Stimulated activated naive CD4-positive, alpha-beta T cell treated with Interleukin-2 at 50 U/mL for 16 hours (primary cell): ENCODE data around the gene PRKRIP1.
A peak's percentile ranks its signal among the peaks of the same experiment; 100 is the strongest.
"Not testable (repeated sequence)": the region's sequence is repeated elsewhere in the genome, so short reads cannot be mapped to it uniquely, and the experiment has no call there.

Experiments
- DNase-seq: peaks from one replicate; lab custom pipeline; 2025; lab: John Stamatoyannopoulos, UW

PRKRIP1 gene

GRCh38 chr7:102431617-102432298, 35.6 kb downstream of the PRKRIP1 start:
- peak; percentile 46 for DNase-seq

- DNase-seq, result no peak
These were observed 36.5 kb downstream of the PRKRIP1 start for GRCh38 chr7:102432442-102433218.

- peak; percentile 80 for DNase-seq
These were observed 37.3 kb downstream of the PRKRIP1 start, which contains the start of gene ORAI2 for GRCh38 chr7:102433219-102434038. TSS of gene ORAI2 (plus strand) at chr7:102433575. CDS start at chr7:102438957, 5,382 bp downstream.

GRCh38 chr7:102434039-102434486, 37.9 kb downstream of the PRKRIP1 start:
- no peak for DNase-seq

GRCh38 chr7:102436118-102436517, 40.0 kb downstream of the PRKRIP1 start:
- DNase-seq, result no peak

GRCh38 chr7:102439963-102440795, 44.0 kb downstream of the PRKRIP1 start:
- no peak for DNase-seq

- DNase-seq, result no peak
These were observed 49.0 kb downstream of the PRKRIP1 start for GRCh38 chr7:102444961-102445673.

GRCh38 chr7:102445674-102446071, 49.5 kb downstream of the PRKRIP1 start:
- DNase-seq, result no peak

GRCh38 chr7:102446387-102447156, 50.4 kb downstream of the PRKRIP1 start:
- DNase-seq, result no peak

GRCh38 chr7:102447311-102447710, 51.1 kb downstream of the PRKRIP1 start:
- DNase-seq, result no peak

GRCh38 chr7:102449136-102449535, 53.0 kb downstream of the PRKRIP1 start:
- DNase-seq, result no peak

GRCh38 chr7:102450242-102450641, 54.1 kb downstream of the PRKRIP1 start:
- DNase-seq, result peak; percentile 48

- no peak for DNase-seq
These were observed 55.4 kb downstream of the PRKRIP1 start for GRCh38 chr7:102451371-102452054.

GRCh38 chr7:102452451-102452850, 56.3 kb downstream of the PRKRIP1 start:
- DNase-seq, result no peak

- DNase-seq, result no peak
These were observed 57.2 kb downstream of the PRKRIP1 start for GRCh38 chr7:102453319-102453718.

GRCh38 chr7:102454468-102454867, 58.3 kb downstream of the PRKRIP1 start:
- DNase-seq, result no peak

- not testable (repeated sequence) for DNase-seq
These were observed 58.8 kb downstream of the PRKRIP1 start for GRCh38 chr7:102454932-102455331.

GRCh38 chr7:102455596-102455995, 59.4 kb downstream of the PRKRIP1 start:
- no peak for DNase-seq

- no peak for DNase-seq
These were observed 60.2 kb downstream of the PRKRIP1 start for GRCh38 chr7:102456327-102456726.
